Smooth muscle cell (in vitro differentiated cells): ENCODE measurements around the gene CLEC3B. TPM values are rescaled to one million over a fixed set of nuclear protein-coding genes. Genes with fewer than 3 reads are reported as not detected.

Experiments used
- DNase-seq: peaks from one replicate; lab custom pipeline; 2025; ENCODE audit not compliant: unreplicated experiment; lab: John Stamatoyannopoulos, UW
- H2AFZ ChIP-seq: fragments of 200-600 bp; sonication (generic); 2 replicates; pipeline ENCODE4 v1.6.0; 2016; ENCODE audit warnings: antibody characterized with exemption, low read depth, mild to moderate bottlenecking
- H3F3A ChIP-seq: fragments of 200-600 bp; sonication (generic); 2 replicates; pipeline ENCODE4 v1.6.0; 2017; ENCODE audit warnings: antibody characterized with exemption, low read depth
- H3K27ac ChIP-seq: fragments of 200-600 bp; sonication (generic); 2 replicates; pipeline ENCODE4 v1.5.1; 2016; ENCODE audit warnings: low read depth, mild to moderate bottlenecking
- H3K27me3 ChIP-seq: fragments of 200-600 bp; sonication (generic); 2 replicates; pipeline ENCODE4 v1.6.1; 2016; ENCODE audit warnings: low read depth, mild to moderate bottlenecking
- H3K36me3 ChIP-seq: fragments of 200-600 bp; sonication (generic); 2 replicates; pipeline ENCODE4 v1.5.1; 2016; ENCODE audit warnings: low read depth
- H3K4me1 ChIP-seq: fragments of 200-600 bp; sonication (generic); 2 replicates; pipeline ENCODE4 v1.5.1; 2016; ENCODE audit warnings: low read depth
- H3K4me2 ChIP-seq: fragments of 200-600 bp; sonication (generic); 2 replicates; pipeline ENCODE4 v1.6.0; 2016; ENCODE audit warnings: mild to moderate bottlenecking
- H3K4me3 ChIP-seq: fragments of 200-600 bp; sonication (generic); 2 replicates; pipeline ENCODE4 v1.5.1; 2016; ENCODE audit warnings: mild to moderate bottlenecking
- H3K79me2 ChIP-seq: fragments of 200-600 bp; sonication (generic); 2 replicates; pipeline ENCODE4 v1.6.0; 2016; ENCODE audit warnings: low read depth, mild to moderate bottlenecking
- H3K9ac ChIP-seq: fragments of 200-600 bp; sonication (generic); 2 replicates; pipeline ENCODE4 v1.6.0; 2016; ENCODE audit warnings: low read depth
- H3K9me3 ChIP-seq: fragments of 200-600 bp; sonication (generic); replicated peaks from 2 replicates; pipeline ENCODE4 v1.5.1; 2016; ENCODE audit warnings: low read depth
- H4K20me1 ChIP-seq: fragments of 200-600 bp; sonication (generic); 2 replicates; pipeline ENCODE4 v1.6.0; 2016; ENCODE audit warnings: low read depth
- CTCF ChIP-seq: fragments of 200-600 bp; sonication (generic); IDR thresholded peaks from 2 replicates; pipeline ENCODE4 v1.5.1; 2017; ENCODE audit warnings: borderline replicate concordance, mild to moderate bottlenecking, antibody characterized with exemption; ENCODE audit not compliant: insufficient read depth, poor library complexity, severe bottlenecking
- WGBS: methylation state at CpG from one replicate; pipeline ENCODE4 v1.1.7; 2016; ENCODE audit warnings: low lambda C conversion rate; 5-methylcytosine and 5-hydroxymethylcytosine counted together
- polyA plus RNA-seq: library from polyadenylated mRNA; unstranded; fragments of >200 nt; fragmentation: Nextera tagmentation; extraction: Ambion mirVana; gene quantifications from 2 replicates; pipeline ENCODE4 v1.2.1, GENCODE V29; 2016
- total RNA-seq: library from RNA; depleted of rRNA; stranded (reverse); fragments of >200 nt; gene quantifications from 2 replicates; pipeline ENCODE4 v1.2.3, GENCODE V29; 2014

The CLEC3B gene
- total and polyA plus RNA-seq, 2 experiments from 2014 or later = not detected

- Histone ChIP-seq H3K27ac (no peak overlapping the region), H3K4me1 (no peaks in the 10 kb centered on the region), H3K79me2 (no peaks in the 10 kb centered on the region), H3K9me3 (no peaks in the 10 kb centered on the region), H3K27me3 (no peaks in the 10 kb centered on the region), H2AFZ (no peak overlapping the region), H3F3A (no peaks in the 10 kb centered on the region), H4K20me1 (no peaks in the 10 kb centered on the region), H3K4me3 (no peak overlapping the region), H3K36me3 (no peaks in the 10 kb centered on the region), H3K9ac (no peak overlapping the region), H3K4me2 (no peak overlapping the region)
- TF ChIP-seq CTCF = no peak
- no peak for DNase-seq
- 88% methylated on average over 5 of the region's 5 CpGs for WGBS
Observed at GRCh38 chr3:45082142-45082538, 56.0 kb downstream of the CLEC3B start.

- Histone ChIP-seq H3K27ac (no peak overlapping the region), H3K4me3 (no peak overlapping the region), H3K4me2 (no peak overlapping the region), H4K20me1 (no peaks in the 10 kb centered on the region), H3K9ac (no peak overlapping the region), H3K4me1 (no peaks in the 10 kb centered on the region), H3K9me3 (no peaks in the 10 kb centered on the region), H3K79me2 (no peaks in the 10 kb centered on the region), H3K27me3 (no peaks in the 10 kb centered on the region), H3F3A (no peaks in the 10 kb centered on the region), H3K36me3 (no peaks in the 10 kb centered on the region), H2AFZ (no peak overlapping the region)
- 96% methylated on average over 6 of the region's 6 CpGs for WGBS
- no peak for DNase-seq
- TF ChIP-seq CTCF = no peak
Observed at GRCh38 chr3:45083023-45083422, 56.9 kb downstream of the CLEC3B start.

GRCh38 chr3:45084361-45084760 is 58.3 kb downstream of the CLEC3B start:
- no peak for TF ChIP-seq CTCF
- no peaks in the 10 kb centered on the region for H3K79me2 ChIP-seq
- no peaks in the 10 kb centered on the region for H3K4me1 ChIP-seq
- no peaks in the 10 kb centered on the region for H3K36me3 ChIP-seq
- no peaks in the 10 kb centered on the region for H3K27me3 ChIP-seq
- no peak overlapping the region for H3K4me3 ChIP-seq
- H3K27ac ChIP-seq = no peak overlapping the region
- no peak overlapping the region for H3K9ac ChIP-seq
- H3K4me2 ChIP-seq = no peak overlapping the region
- no peak overlapping the region for H2AFZ ChIP-seq
- no peak for DNase-seq
- H4K20me1 ChIP-seq = no peaks in the 10 kb centered on the region
- 89% methylated on average over 1 of the region's 1 CpG for WGBS
- H3F3A ChIP-seq = no peaks in the 10 kb centered on the region
- H3K9me3 ChIP-seq = no peaks in the 10 kb centered on the region

- H3K79me2 ChIP-seq = no peaks in the 10 kb centered on the region
- no peaks in the 10 kb centered on the region for H3K4me1 ChIP-seq
- no peaks in the 10 kb centered on the region for H3K27me3 ChIP-seq
- H3K4me2 ChIP-seq = peak overlapping the region; percentile 22
- no peak overlapping the region for H3K9ac ChIP-seq
- no peak overlapping the region for H2AFZ ChIP-seq
- no peaks in the 10 kb centered on the region for H4K20me1 ChIP-seq
- no peaks in the 10 kb centered on the region for H3K36me3 ChIP-seq
- no peak for DNase-seq
- WGBS = 70% methylated on average over 13 of the region's 13 CpGs
- H3K4me3 ChIP-seq = no peak overlapping the region
- H3K27ac ChIP-seq = peak overlapping the region; percentile 58
- H3F3A ChIP-seq = no peaks in the 10 kb centered on the region
- TF ChIP-seq CTCF = no peak
- H3K9me3 ChIP-seq = no peaks in the 10 kb centered on the region
Observed at GRCh38 chr3:45084820-45085816, 59.0 kb downstream of the CLEC3B start.
